SK-N-SH (cell line): ENCODE measurements around the gene PRPS1.

Source experiments
- POLR2AphosphoS5 ChIP-seq: IDR thresholded peaks from 2 replicates; pipeline ENCODE4 v1.6.1; 2012; ENCODE audit warnings: low read depth, low read length
- RAD21 ChIP-seq: IDR thresholded peaks from 2 replicates; pipeline ENCODE4 v1.6.1; 2012; ENCODE audit warnings: mild to moderate bottlenecking, low read length
- RCOR1 ChIP-seq: fragments of 150-350 bp; IDR thresholded peaks from 2 replicates; pipeline ENCODE4 v1.6.1; 2017; ENCODE audit warnings: antibody characterized with exemption, low read length
- RXRA ChIP-seq: IDR thresholded peaks from 2 replicates; pipeline ENCODE4 v1.4.0; 2012; ENCODE audit warnings: low read depth, mild to moderate bottlenecking, borderline replicate concordance
- TF ChIP-seq, protein P1 (sequence below): fragments of 200-600 bp; sonication (generic); IDR thresholded peaks from 2 replicates; pipeline ENCODE4 v1.6.1; 2017; ENCODE audit warnings: antibody characterized with exemption, mild to moderate bottlenecking, moderate library complexity
- TF ChIP-seq, protein P2 (sequence below): fragments of 150-350 bp; IDR thresholded peaks from 2 replicates; pipeline ENCODE4 v1.6.1; 2017; ENCODE audit warnings: antibody characterized with exemption, low read length, low read depth, borderline replicate concordance

DNA sequence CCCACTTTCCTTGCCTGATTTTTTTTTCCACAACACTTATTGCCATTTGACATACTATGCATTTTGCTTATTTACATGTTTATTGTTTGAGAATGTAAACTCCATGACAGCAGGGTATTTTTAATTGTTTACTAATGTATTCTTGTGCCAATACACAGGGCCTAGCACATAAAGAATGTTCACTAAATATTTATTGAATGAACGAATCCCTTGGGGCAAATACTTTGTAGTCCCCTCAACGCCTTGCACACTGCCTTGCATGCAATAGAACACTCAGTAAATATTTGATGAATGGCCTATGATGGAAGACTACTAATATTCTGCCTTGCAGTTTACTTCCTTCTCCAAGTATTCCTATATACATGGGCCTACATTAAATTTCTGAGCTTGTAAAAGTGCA is 1.4 kb upstream of the PRPS1 start:
- TF ChIP-seq POLR2AphosphoS5 (no peak), RAD21 (no peak), RCOR1 (no peak), RXRA (no peak)
- TF ChIP-seq, protein P1, sequence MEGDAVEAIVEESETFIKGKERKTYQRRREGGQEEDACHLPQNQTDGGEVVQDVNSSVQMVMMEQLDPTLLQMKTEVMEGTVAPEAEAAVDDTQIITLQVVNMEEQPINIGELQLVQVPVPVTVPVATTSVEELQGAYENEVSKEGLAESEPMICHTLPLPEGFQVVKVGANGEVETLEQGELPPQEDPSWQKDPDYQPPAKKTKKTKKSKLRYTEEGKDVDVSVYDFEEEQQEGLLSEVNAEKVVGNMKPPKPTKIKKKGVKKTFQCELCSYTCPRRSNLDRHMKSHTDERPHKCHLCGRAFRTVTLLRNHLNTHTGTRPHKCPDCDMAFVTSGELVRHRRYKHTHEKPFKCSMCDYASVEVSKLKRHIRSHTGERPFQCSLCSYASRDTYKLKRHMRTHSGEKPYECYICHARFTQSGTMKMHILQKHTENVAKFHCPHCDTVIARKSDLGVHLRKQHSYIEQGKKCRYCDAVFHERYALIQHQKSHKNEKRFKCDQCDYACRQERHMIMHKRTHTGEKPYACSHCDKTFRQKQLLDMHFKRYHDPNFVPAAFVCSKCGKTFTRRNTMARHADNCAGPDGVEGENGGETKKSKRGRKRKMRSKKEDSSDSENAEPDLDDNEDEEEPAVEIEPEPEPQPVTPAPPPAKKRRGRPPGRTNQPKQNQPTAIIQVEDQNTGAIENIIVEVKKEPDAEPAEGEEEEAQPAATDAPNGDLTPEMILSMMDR: no peak
- TF ChIP-seq, protein P2, sequence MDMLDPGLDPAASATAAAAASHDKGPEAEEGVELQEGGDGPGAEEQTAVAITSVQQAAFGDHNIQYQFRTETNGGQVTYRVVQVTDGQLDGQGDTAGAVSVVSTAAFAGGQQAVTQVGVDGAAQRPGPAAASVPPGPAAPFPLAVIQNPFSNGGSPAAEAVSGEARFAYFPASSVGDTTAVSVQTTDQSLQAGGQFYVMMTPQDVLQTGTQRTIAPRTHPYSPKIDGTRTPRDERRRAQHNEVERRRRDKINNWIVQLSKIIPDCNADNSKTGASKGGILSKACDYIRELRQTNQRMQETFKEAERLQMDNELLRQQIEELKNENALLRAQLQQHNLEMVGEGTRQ: no peak
